Chondrocyte (in vitro differentiated cells): ENCODE measurements around the gene KAT6B. TPM values are rescaled to one million over a fixed set of nuclear protein-coding genes. Genes with fewer than 3 reads are reported as not detected.

ENCODE experiments used
- DNase-seq: peaks from one replicate; pipeline ENCODE4 v3.0.0; 2021; ENCODE audit warnings: mixed read lengths, low spot score
- H3K27ac Mint-ChIP-seq: one replicate; pipeline ENCODE4 v1.8.0; 2021; ENCODE audit warnings: mild to moderate bottlenecking, moderate library complexity, mixed read lengths; ENCODE audit not compliant: unreplicated experiment
- H3K27me3 Mint-ChIP-seq: 2 replicates; pipeline ENCODE4 v1.8.0; 2021; ENCODE audit warnings: low read depth, mixed read lengths
- H3K36me3 Mint-ChIP-seq: 2 replicates; pipeline ENCODE4 v1.8.0; 2021; ENCODE audit warnings: low read depth, mixed read lengths
- H3K4me1 Mint-ChIP-seq: 2 replicates; pipeline ENCODE4 v1.8.0; 2021; ENCODE audit warnings: low read depth, mild to moderate bottlenecking, mixed read lengths
- H3K4me3 Mint-ChIP-seq: one replicate; pipeline ENCODE4 v1.8.0; 2021; ENCODE audit warnings: mild to moderate bottlenecking, moderate library complexity, mixed read lengths; ENCODE audit not compliant: unreplicated experiment
- H3K9me3 Mint-ChIP-seq: 2 replicates; pipeline ENCODE4 v1.8.0; 2021; ENCODE audit warnings: low read depth, mixed read lengths
- total RNA-seq: library from RNA; stranded (reverse); gene quantifications from 3 replicates; pipeline ENCODE4 v1.2.1, GENCODE V29; 2021
- TF ChIP-seq, protein P1 (sequence below): fragments of 200-600 bp; sonication (generic); IDR thresholded peaks from 2 replicates; pipeline ENCODE4 v1.5.0; 2021; ENCODE audit warnings: antibody characterized with exemption, mild to moderate bottlenecking, moderate library complexity

The KAT6B gene
- total RNA-seq, 1 donor from 2014 or later: 20.8 TPM

DNA sequence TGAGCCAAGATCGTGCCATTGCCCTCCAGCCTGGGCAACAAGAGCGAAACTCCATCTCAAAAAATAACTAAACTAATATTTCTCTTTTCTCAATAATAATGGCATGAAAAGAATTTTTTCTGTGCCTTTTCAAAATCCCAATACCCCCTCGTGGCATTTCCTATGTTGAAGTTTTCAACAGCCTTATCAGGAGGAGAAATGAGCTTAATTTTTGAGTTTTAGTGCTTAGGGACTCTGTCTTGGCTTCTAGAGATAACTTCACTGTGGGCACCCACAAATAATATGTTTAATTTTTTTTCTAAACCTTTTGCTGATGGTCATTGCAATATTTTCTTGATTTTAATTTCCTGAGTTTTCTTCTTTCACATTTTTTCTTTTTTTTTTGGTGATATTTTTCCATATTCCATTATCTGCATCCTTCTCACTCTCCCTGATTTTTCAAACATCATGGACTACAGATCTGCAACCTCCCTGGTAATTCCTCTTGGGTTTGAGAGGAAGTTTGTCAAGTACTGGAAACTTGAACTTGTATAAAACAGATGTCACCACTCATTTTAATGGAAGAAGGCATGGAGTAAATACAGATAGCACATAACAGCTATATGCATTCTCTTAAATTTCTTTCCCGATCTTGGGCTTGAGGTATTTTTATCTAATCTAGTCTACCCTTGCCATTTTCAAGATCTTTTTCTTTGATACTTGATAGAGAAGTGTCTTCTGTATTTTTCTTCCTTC is 84.0 kb downstream of the KAT6B start:
- Mint-ChIP-seq H3K9me3 (no peaks in the 10 kb centered on the region), H3K4me1 (peaks cover 20% of the 10 kb centered on the region), H3K4me3 (no peak overlapping the region), H3K27ac (peak overlapping the region; percentile 66), H3K27me3 (no peaks in the 10 kb centered on the region), H3K36me3 (no peaks in the 10 kb centered on the region)
- TF ChIP-seq, protein P1, sequence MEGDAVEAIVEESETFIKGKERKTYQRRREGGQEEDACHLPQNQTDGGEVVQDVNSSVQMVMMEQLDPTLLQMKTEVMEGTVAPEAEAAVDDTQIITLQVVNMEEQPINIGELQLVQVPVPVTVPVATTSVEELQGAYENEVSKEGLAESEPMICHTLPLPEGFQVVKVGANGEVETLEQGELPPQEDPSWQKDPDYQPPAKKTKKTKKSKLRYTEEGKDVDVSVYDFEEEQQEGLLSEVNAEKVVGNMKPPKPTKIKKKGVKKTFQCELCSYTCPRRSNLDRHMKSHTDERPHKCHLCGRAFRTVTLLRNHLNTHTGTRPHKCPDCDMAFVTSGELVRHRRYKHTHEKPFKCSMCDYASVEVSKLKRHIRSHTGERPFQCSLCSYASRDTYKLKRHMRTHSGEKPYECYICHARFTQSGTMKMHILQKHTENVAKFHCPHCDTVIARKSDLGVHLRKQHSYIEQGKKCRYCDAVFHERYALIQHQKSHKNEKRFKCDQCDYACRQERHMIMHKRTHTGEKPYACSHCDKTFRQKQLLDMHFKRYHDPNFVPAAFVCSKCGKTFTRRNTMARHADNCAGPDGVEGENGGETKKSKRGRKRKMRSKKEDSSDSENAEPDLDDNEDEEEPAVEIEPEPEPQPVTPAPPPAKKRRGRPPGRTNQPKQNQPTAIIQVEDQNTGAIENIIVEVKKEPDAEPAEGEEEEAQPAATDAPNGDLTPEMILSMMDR: no peak
- DNase-seq: no peak

DNA sequence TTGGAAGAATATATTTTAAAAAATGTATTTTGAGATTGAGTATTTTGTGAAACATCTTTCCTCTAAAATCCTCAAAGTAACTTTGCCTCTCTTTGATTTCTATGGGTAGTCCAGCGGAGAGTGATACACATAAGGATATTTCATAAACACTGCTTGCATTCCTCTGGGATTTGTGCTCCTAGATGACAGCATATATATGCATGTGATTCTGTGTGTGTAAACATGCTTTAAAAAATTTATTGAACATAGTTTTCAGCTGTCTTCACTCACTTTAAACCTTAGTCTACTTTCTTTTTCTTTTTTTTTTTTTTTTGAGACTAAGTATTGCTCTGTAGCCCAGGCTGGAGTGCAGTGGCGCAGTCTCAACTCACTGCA is 84.6 kb downstream of the KAT6B start:
- DNase-seq: no peak
- Mint-ChIP-seq H3K9me3 (no peaks in the 10 kb centered on the region), H3K27me3 (no peaks in the 10 kb centered on the region), H3K36me3 (no peaks in the 10 kb centered on the region), H3K27ac (no peak overlapping the region), H3K4me3 (no peak overlapping the region), H3K4me1 (peaks cover 20% of the 10 kb centered on the region)
- TF ChIP-seq, protein P1: no peak

DNA sequence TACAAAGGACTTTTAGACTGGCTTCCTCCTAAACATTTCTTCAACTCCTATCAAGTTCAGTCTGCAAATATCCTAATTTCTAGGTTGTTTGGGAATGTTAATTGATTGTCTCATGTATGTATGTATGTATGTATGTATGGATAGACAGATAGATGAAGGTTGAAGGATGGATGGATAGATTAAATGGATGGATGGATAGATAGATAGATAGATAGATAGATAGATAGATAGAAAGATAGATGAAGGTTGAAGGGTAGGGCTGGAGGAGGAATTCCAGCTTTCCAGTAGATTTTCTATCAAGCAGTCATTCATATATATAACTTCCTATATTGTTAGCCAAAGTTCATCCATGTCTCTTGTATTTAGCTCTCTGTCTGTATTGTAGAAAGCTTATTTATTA is 85.8 kb downstream of the KAT6B start:
- peaks cover 25% of the 10 kb centered on the region for H3K4me1 Mint-ChIP-seq
- no peak overlapping the region for H3K4me3 Mint-ChIP-seq
- no peak for DNase-seq
- H3K27ac Mint-ChIP-seq: no peak overlapping the region
- H3K9me3 Mint-ChIP-seq: no peaks in the 10 kb centered on the region
- TF ChIP-seq, protein P1: no peak
- no peaks in the 10 kb centered on the region for H3K36me3 Mint-ChIP-seq
- no peaks in the 10 kb centered on the region for H3K27me3 Mint-ChIP-seq

DNA sequence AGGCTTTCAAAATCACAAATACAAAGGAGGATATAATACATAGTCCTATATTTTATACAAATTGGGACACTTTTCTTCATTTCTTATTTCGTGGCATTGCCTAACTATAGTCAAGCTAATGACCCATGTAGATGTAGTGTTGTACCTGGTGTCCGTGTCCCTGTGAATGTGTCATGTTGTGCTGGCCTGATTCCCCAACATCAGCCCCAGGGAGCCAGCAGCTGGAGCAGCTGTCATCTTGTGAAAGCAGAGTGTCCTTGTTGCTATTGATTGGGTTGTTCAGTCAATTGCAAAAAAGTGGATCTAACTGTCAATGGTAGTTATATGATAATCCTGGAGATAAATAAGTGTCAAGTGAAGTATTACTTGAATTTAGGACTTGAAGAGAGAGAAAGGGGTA is 86.3 kb downstream of the KAT6B start:
- H3K36me3 Mint-ChIP-seq: no peaks in the 10 kb centered on the region
- H3K4me3 Mint-ChIP-seq: no peak overlapping the region
- peaks cover 30% of the 10 kb centered on the region for H3K4me1 Mint-ChIP-seq
- no peak for DNase-seq
- no peaks in the 10 kb centered on the region for H3K9me3 Mint-ChIP-seq
- no peak overlapping the region for H3K27ac Mint-ChIP-seq
- TF ChIP-seq, protein P1: no peak
- no peaks in the 10 kb centered on the region for H3K27me3 Mint-ChIP-seq

DNA sequence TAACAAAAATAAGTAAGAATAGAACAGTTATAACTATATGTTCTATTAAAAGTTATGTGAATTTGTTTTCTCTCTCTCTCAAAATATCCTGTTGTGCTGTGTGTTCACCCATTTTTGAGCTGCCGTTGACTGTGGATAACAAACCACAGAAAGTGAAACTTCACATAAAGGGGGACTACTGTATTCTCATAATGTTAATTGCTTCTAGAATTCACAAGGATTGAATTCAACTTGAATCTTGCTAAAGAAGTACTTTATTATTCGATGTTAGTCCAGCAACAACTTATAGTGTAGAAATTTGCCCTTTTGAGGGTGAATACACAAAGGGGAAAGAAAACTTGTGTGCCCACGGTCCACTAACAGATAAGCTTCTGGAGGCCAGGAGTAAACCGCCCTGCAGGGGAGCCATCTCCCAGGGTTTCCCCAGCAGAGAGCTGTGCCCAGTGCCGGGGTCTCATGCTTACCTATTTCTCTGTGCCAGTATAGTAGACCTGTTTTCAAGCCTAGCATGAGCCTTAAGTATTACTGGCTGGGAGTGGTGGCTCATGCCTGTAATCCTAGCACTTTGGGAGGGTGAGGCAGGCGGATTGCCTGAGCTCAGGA is 87.1 kb downstream of the KAT6B start:
- Mint-ChIP-seq H3K36me3 (no peaks in the 10 kb centered on the region), H3K9me3 (no peaks in the 10 kb centered on the region), H3K27me3 (no peaks in the 10 kb centered on the region), H3K4me1 (peaks cover 31% of the 10 kb centered on the region), H3K4me3 (no peak overlapping the region), H3K27ac (no peak overlapping the region)
- TF ChIP-seq, protein P1: no peak
- DNase-seq: no peak
